HepG2 (cell line): ENCODE results near the gene NOL4L. TPM values are rescaled to one million over a fixed set of nuclear protein-coding genes. Genes with fewer than 3 reads are reported as not detected.

ENCODE experiments used
- IKZF1 ChIP-seq: fragments of 450-650 bp; IDR thresholded peaks from 2 replicates; pipeline ENCODE4 v1.7.1; 2016
- KLF12 ChIP-seq: sonication (generic); formaldehyde crosslinking; IDR thresholded peaks from 2 replicates; pipeline ENCODE4 v1.4.0; 2020; ENCODE audit warnings: missing genetic modification reagents, borderline replicate concordance
- MAFK ChIP-seq, 2 experiments: IDR thresholded peaks in 1 of 2; conservative IDR thresholded peaks in 1 of 2; 2 replicates each; pipeline ENCODE4 v1.6.1; 2011; ENCODE audit warnings: improper control_type of control experiment in 2 of 2, low read length in 2 of 2
- POLR2A ChIP-seq, 2 experiments: IDR thresholded peaks; 2 replicates each; pipeline ENCODE4 v1.6.1; 2011; ENCODE audit warnings: low read depth in 2 of 2, low read length in 2 of 2, mild to moderate bottlenecking in 1 of 2, moderate library complexity in 1 of 2; ENCODE audit not compliant: insufficient read depth in 1 of 2
- RARG ChIP-seq: sonication (generic); formaldehyde crosslinking; IDR thresholded peaks from 2 replicates; pipeline ENCODE4 v1.4.0; 2020; ENCODE audit warnings: low read depth, mild to moderate bottlenecking, missing genetic modification reagents
- SNAI1 ChIP-seq: sonication (generic); formaldehyde crosslinking; IDR thresholded peaks from 2 replicates; pipeline ENCODE4 v1.5.0; 2020; ENCODE audit warnings: mild to moderate bottlenecking, missing genetic modification reagents, borderline replicate concordance
- TFDP2 ChIP-seq: sonication (generic); formaldehyde crosslinking; IDR thresholded peaks from 2 replicates; pipeline ENCODE4 v1.4.0; 2020; ENCODE audit warnings: missing genetic modification reagents
- U2AF1 ChIP-seq: fragments of 200-400 bp; formaldehyde crosslinking; optimal IDR thresholded peaks from 2 replicates; pipeline ENCODE3; 2017; ENCODE audit warnings: mild to moderate bottlenecking, low read depth, low read length
- ZC3H4 ChIP-seq: sonication (generic); formaldehyde crosslinking; IDR thresholded peaks from 2 replicates; pipeline ENCODE4 v1.4.0; 2020; ENCODE audit warnings: missing genetic modification reagents, borderline replicate concordance
- ZNF124 ChIP-seq: sonication (generic); formaldehyde crosslinking; IDR thresholded peaks from 2 replicates; pipeline ENCODE4 v1.4.0; 2020; ENCODE audit warnings: missing genetic modification reagents
- ZNF142 ChIP-seq: sonication (generic); formaldehyde crosslinking; IDR thresholded peaks from 2 replicates; pipeline ENCODE4 v1.4.0; 2020; ENCODE audit warnings: missing genetic modification reagents
- ZNF17 ChIP-seq: sonication (generic); formaldehyde crosslinking; IDR thresholded peaks from 2 replicates; pipeline ENCODE4 v1.5.0; 2020; ENCODE audit warnings: mild to moderate bottlenecking, missing genetic modification reagents
- ZNF33A ChIP-seq: sonication (generic); formaldehyde crosslinking; IDR thresholded peaks from 2 replicates; pipeline ENCODE4 v1.5.1; 2020; ENCODE audit warnings: missing genetic modification reagents, mild to moderate bottlenecking, moderate library complexity, borderline replicate concordance
- ZNF878 ChIP-seq: sonication (generic); formaldehyde crosslinking; IDR thresholded peaks from 2 replicates; pipeline ENCODE4 v1.8.1; 2023; ENCODE audit warnings: mild to moderate bottlenecking, missing genetic modification reagents, moderate library complexity
- ZSCAN30 ChIP-seq: sonication (generic); formaldehyde crosslinking; IDR thresholded peaks from 2 replicates; pipeline ENCODE4 v1.5.0; 2020; ENCODE audit warnings: mild to moderate bottlenecking, missing genetic modification reagents
- polyA plus RNA-seq, 8 experiments: library from polyadenylated mRNA; depleted of rRNA in 3 of 8; stranded (reverse) in 7 of 8; unstranded in 1 of 8; fragments of >200 nt; fragmentation: Illumina TruSeq in 4 of 8; extraction: Trizol in 4 of 8; gene quantifications; 2 replicates each; pipeline versions ENCODE4 v1.2.1 to v1.2.3, GENCODE V29; 2011 to 2016; ENCODE audit warnings: low read depth in 4 of 8, missing spikeins in 1 of 8, mixed read lengths in 1 of 8; ENCODE audit not compliant: insufficient read depth in 1 of 8
- total RNA-seq, 5 experiments: library from RNA; depleted of rRNA; stranded (reverse); fragments of >200 nt; fragmentation: Illumina TruSeq; extraction: Trizol; gene quantifications; 2 replicates each; pipeline ENCODE4 v1.2.3, GENCODE V29; 2016; ENCODE audit warnings: low read depth in 1 of 5
- TF ChIP-seq, protein P1 (sequence below): sonication (generic); formaldehyde crosslinking; IDR thresholded peaks from 2 replicates; pipeline ENCODE4 v1.8.0; 2022; ENCODE audit warnings: mild to moderate bottlenecking, missing genetic modification reagents; ENCODE audit not compliant: insufficient replicate concordance
- TF ChIP-seq, protein P2 (sequence below): IDR thresholded peaks from 2 replicates; pipeline ENCODE4 v1.6.1; 2016; ENCODE audit warnings: missing biosample characterization, missing genetic modification reagents, low read depth
- TF ChIP-seq, protein P3 (sequence below): sonication (generic); formaldehyde crosslinking; IDR thresholded peaks from 2 replicates; pipeline ENCODE4 v1.9.0; 2021; ENCODE audit warnings: missing genetic modification reagents, mild to moderate bottlenecking, borderline replicate concordance

The NOL4L gene
- total and polyA plus RNA-seq, 2 of the 13 experiments (the other 11 are each of a cell fraction or from before 2014, with no cell fraction given), result 16.6 to 35.4 TPM

GRCh38 chr20:32474009-32474716 lies 111.0 kb downstream of the NOL4L start (continued):
- no peak for TF ChIP-seq ZNF142
- no peak for TF ChIP-seq U2AF1
- no peak for TF ChIP-seq MAFK (conservative IDR thresholded peaks at IDR 0.05 in 1 of 2, IDR thresholded peaks at IDR 0.05 in 1 of 2; ENCODE audit: low read length in 2 of 2)
- TF ChIP-seq KLF12 (CRISPR knock-in tag), result no peak
- TF ChIP-seq ZNF17 (CRISPR knock-in tag), result no peak
- TF ChIP-seq, protein P1, sequence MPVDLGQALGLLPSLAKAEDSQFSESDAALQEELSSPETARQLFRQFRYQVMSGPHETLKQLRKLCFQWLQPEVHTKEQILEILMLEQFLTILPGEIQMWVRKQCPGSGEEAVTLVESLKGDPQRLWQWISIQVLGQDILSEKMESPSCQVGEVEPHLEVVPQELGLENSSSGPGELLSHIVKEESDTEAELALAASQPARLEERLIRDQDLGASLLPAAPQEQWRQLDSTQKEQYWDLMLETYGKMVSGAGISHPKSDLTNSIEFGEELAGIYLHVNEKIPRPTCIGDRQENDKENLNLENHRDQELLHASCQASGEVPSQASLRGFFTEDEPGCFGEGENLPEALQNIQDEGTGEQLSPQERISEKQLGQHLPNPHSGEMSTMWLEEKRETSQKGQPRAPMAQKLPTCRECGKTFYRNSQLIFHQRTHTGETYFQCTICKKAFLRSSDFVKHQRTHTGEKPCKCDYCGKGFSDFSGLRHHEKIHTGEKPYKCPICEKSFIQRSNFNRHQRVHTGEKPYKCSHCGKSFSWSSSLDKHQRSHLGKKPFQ, result no peak
- TF ChIP-seq ZC3H4 (CRISPR knock-in tag), result no peak
- TF ChIP-seq ZNF33A (CRISPR knock-in tag), result no peak
- TF ChIP-seq SNAI1 (CRISPR knock-in tag), result peak; percentile 17; the same call in 1 of the 2 replicates
- TF ChIP-seq TFDP2 (CRISPR knock-in tag), result no peak
- no peak for TF ChIP-seq POLR2A (IDR thresholded peaks at IDR 0.05; ENCODE audit: insufficient read depth in 1 of 2, low read depth in 2 of 2, low read length in 2 of 2)
- TF ChIP-seq ZNF124 (CRISPR knock-in tag), result no peak
- TF ChIP-seq, protein P2, sequence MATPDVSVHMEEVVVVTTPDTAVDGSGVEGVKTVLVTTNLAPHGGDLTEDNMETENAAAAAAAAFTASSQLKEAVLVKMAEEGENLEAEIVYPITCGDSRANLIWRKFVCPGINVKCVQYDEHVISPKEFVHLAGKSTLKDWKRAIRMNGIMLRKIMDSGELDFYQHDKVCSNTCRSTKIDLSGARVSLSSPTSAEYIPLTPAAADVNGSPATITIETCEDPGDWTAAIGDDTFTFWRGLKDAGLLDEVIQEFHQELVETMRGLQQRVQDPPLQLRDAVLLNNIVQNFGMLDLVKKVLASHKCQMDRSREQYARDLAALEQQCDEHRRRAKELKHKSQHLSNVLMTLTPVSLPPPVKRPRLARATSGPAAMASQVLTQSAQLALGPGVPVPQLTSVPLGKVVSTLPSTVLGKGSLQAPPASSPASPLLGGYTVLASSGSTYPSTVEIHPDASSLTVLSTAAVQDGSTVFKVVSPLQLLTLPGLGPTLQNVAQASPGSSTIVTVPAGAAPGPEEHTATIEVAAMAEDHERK, result no peak
- TF ChIP-seq RARG (CRISPR knock-in tag), result no peak
- TF ChIP-seq, protein P3, sequence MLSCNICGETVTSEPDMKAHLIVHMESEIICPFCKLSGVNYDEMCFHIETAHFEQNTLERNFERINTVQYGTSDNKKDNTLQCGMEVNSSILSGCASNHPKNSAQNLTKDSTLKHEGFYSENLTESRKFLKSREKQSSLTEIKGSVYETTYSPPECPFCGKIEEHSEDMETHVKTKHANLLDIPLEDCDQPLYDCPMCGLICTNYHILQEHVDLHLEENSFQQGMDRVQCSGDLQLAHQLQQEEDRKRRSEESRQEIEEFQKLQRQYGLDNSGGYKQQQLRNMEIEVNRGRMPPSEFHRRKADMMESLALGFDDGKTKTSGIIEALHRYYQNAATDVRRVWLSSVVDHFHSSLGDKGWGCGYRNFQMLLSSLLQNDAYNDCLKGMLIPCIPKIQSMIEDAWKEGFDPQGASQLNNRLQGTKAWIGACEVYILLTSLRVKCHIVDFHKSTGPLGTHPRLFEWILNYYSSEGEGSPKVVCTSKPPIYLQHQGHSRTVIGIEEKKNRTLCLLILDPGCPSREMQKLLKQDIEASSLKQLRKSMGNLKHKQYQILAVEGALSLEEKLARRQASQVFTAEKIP (CRISPR knock-in tag), result no peak
- TF ChIP-seq ZNF878, result no peak
- no peak for TF ChIP-seq ZSCAN30
- no peak for TF ChIP-seq IKZF1
